Astrocyte (in vitro differentiated cells and primary cell): ENCODE results near the gene GLP2R. TPM values are rescaled to one million over a fixed set of nuclear protein-coding genes. Genes with fewer than 3 reads are reported as not detected.

Experiments
- DNase-seq: peaks from one replicate; pipeline ENCODE4 v3.0.0-alpha.2; 2010; ENCODE audit warnings: low read depth
- FAIRE-seq: peaks from 2 replicates; lab custom pipeline; 2011; peaks lifted over from hg19 to GRCh38; lab: Jason Lieb, UNC
- H2AFZ ChIP-seq: 2 replicates; pipeline ENCODE4 v1.6.0; 2012; ENCODE audit warnings: low read depth, low read length, inconsistent platforms
- H3K27ac ChIP-seq: 2 replicates; pipeline ENCODE4 v1.5.1; 2011; ENCODE audit warnings: low read depth, low read length, inconsistent platforms
- H3K27me3 ChIP-seq: 2 replicates; pipeline ENCODE4 v1.6.0; 2011; ENCODE audit warnings: low read length, inconsistent platforms; ENCODE audit not compliant: insufficient read depth
- H3K36me3 ChIP-seq: 2 replicates; pipeline ENCODE4 v1.5.1; 2011; ENCODE audit warnings: low read length, inconsistent platforms; ENCODE audit not compliant: insufficient read depth
- H3K4me1 ChIP-seq: 2 replicates; pipeline ENCODE4 v1.5.1; 2011; ENCODE audit warnings: low read length, inconsistent platforms; ENCODE audit not compliant: insufficient read depth
- H3K4me2 ChIP-seq: 2 replicates; pipeline ENCODE4 v1.6.0; 2012; ENCODE audit warnings: low read length, inconsistent platforms
- H3K4me3 ChIP-seq: 2 replicates; pipeline ENCODE4 v1.5.1; 2011; ENCODE audit warnings: low read depth, mild to moderate bottlenecking, low read length, inconsistent platforms; ENCODE audit not compliant: insufficient read depth
- H3K79me2 ChIP-seq: 2 replicates; pipeline ENCODE4 v1.6.0; 2012; ENCODE audit warnings: mild to moderate bottlenecking, low read length, inconsistent platforms; ENCODE audit not compliant: insufficient read depth
- H3K9ac ChIP-seq: 2 replicates; pipeline ENCODE4 v1.6.0; 2012; ENCODE audit warnings: mild to moderate bottlenecking, low read length, inconsistent platforms
- H3K9me3 ChIP-seq: 2 replicates; pipeline ENCODE4 v1.5.1; 2012; ENCODE audit warnings: low read depth, mild to moderate bottlenecking, low read length, inconsistent platforms; ENCODE audit not compliant: insufficient read depth
- H4K20me1 ChIP-seq: 2 replicates; pipeline ENCODE4 v1.6.0; 2012; ENCODE audit warnings: low read length, inconsistent platforms; ENCODE audit not compliant: insufficient read depth
- H3K27ac Mint-ChIP-seq: one replicate; pipeline ENCODE4 v1.8.0; 2021; ENCODE audit warnings: mild to moderate bottlenecking, mixed read lengths; ENCODE audit not compliant: unreplicated experiment
- H3K27me3 Mint-ChIP-seq: one replicate; pipeline ENCODE4 v1.8.0; 2021; ENCODE audit warnings: low read depth, mixed read lengths; ENCODE audit not compliant: unreplicated experiment
- H3K36me3 Mint-ChIP-seq: one replicate; pipeline ENCODE4 v1.8.0; 2021; ENCODE audit warnings: low read depth, mixed read lengths; ENCODE audit not compliant: unreplicated experiment
- H3K4me1 Mint-ChIP-seq: one replicate; pipeline ENCODE4 v1.8.0; 2021; ENCODE audit warnings: low read depth, mixed read lengths; ENCODE audit not compliant: unreplicated experiment
- H3K4me3 Mint-ChIP-seq: one replicate; pipeline ENCODE4 v1.8.0; 2021; ENCODE audit warnings: mild to moderate bottlenecking, moderate library complexity, mixed read lengths; ENCODE audit not compliant: unreplicated experiment
- H3K9me3 Mint-ChIP-seq: one replicate; pipeline ENCODE4 v1.8.0; 2021; ENCODE audit warnings: mild to moderate bottlenecking, mixed read lengths; ENCODE audit not compliant: unreplicated experiment
- CTCF ChIP-seq: IDR thresholded peaks from 2 replicates; pipeline ENCODE4 v1.5.1; 2011; ENCODE audit warnings: low read depth, mild to moderate bottlenecking, inconsistent platforms, low read length, moderate library complexity; ENCODE audit not compliant: insufficient read depth
- EZH2 ChIP-seq: IDR thresholded peaks from 2 replicates; pipeline ENCODE4 v1.6.1; 2012; ENCODE audit warnings: mild to moderate bottlenecking, low read length, inconsistent platforms; ENCODE audit not compliant: insufficient read depth
- total RNA-seq: library from RNA; stranded (reverse); gene quantifications from 2 replicates; pipeline ENCODE4 v1.2.1, GENCODE V29; 2021

GLP2R gene
- total RNA-seq, 1 donor from 2014 or later = 0.41 TPM

- H3K4me2 ChIP-seq = no peak overlapping the region
- no peaks in the 10 kb centered on the region for H3K4me1 Mint-ChIP-seq
- no peak for FAIRE-seq
Measured at GRCh38 chr17:9860851-9861250, 35.1 kb downstream of the GLP2R start.

GRCh38 chr17:9862220-9862619 lies 36.5 kb downstream of the GLP2R start:
- Histone ChIP-seq H3K4me3 (no peak overlapping the region), H3K36me3 (no peaks in the 10 kb centered on the region), H2AFZ (no peak overlapping the region), H3K9ac (no peak overlapping the region), H3K4me2 (no peak overlapping the region), H3K9me3 (peaks cover 3% of the 10 kb centered on the region), H3K27ac (no peak overlapping the region), H3K27me3 (no peaks in the 10 kb centered on the region), H3K4me1 (no peaks in the 10 kb centered on the region), H3K79me2 (no peaks in the 10 kb centered on the region), H4K20me1 (no peaks in the 10 kb centered on the region)
- FAIRE-seq (no peak), DNase-seq (no peak)
- TF ChIP-seq EZH2 (no peak), CTCF (no peak)
- peaks cover 16% of the 10 kb centered on the region for H3K27me3 Mint-ChIP-seq
- no peak overlapping the region for H3K4me3 Mint-ChIP-seq
- H3K4me1 Mint-ChIP-seq = no peaks in the 10 kb centered on the region
- no peak overlapping the region for H3K27ac Mint-ChIP-seq
- peaks cover 3% of the 10 kb centered on the region for H3K36me3 Mint-ChIP-seq
- H3K9me3 Mint-ChIP-seq = peaks cover 16% of the 10 kb centered on the region

More at GRCh38 chr17:9860851-9861250, 35.1 kb downstream of the GLP2R start:
- Mint-ChIP-seq H3K27me3 (peaks cover 15% of the 10 kb centered on the region), H3K27ac (no peak overlapping the region), H3K4me3 (no peak overlapping the region), H3K36me3 (peaks cover 3% of the 10 kb centered on the region), H3K9me3 (peaks cover 16% of the 10 kb centered on the region)
- Histone ChIP-seq H3K79me2 (no peaks in the 10 kb centered on the region), H4K20me1 (no peaks in the 10 kb centered on the region), H3K9ac (no peak overlapping the region), H3K4me3 (no peak overlapping the region), H3K9me3 (peaks cover 3% of the 10 kb centered on the region), H3K4me1 (no peaks in the 10 kb centered on the region), H3K27ac (no peak overlapping the region), H3K27me3 (no peaks in the 10 kb centered on the region), H2AFZ (no peak overlapping the region), H3K36me3 (no peaks in the 10 kb centered on the region)
- TF ChIP-seq CTCF (no peak), EZH2 (no peak)
- no peak for DNase-seq

- FAIRE-seq (no peak), DNase-seq (no peak)
Measured at GRCh38 chr17:9862949-9863348, 37.2 kb downstream of the GLP2R start.

More at GRCh38 chr17:9862949-9863348, 37.2 kb downstream of the GLP2R start:
- no peak overlapping the region for H3K27ac ChIP-seq
- H3K27me3 ChIP-seq = no peaks in the 10 kb centered on the region
- H3K4me2 ChIP-seq = no peak overlapping the region
- no peak overlapping the region for H2AFZ ChIP-seq
- H3K9me3 ChIP-seq = peaks cover 3% of the 10 kb centered on the region
- no peak for TF ChIP-seq EZH2
- TF ChIP-seq CTCF = no peak
- no peaks in the 10 kb centered on the region for H4K20me1 ChIP-seq
- Mint-ChIP-seq H3K27ac (no peak overlapping the region), H3K27me3 (peaks cover 17% of the 10 kb centered on the region), H3K4me3 (no peak overlapping the region), H3K36me3 (peaks cover 3% of the 10 kb centered on the region), H3K9me3 (peaks cover 16% of the 10 kb centered on the region), H3K4me1 (no peaks in the 10 kb centered on the region)
- H3K36me3 ChIP-seq = no peaks in the 10 kb centered on the region
- no peaks in the 10 kb centered on the region for H3K4me1 ChIP-seq
- no peak overlapping the region for H3K4me3 ChIP-seq
- no peaks in the 10 kb centered on the region for H3K79me2 ChIP-seq
- no peak overlapping the region for H3K9ac ChIP-seq
